ENCODE data around the gene GNPDA1. TPM values are rescaled to one million over a fixed set of nuclear protein-coding genes. Genes with fewer than 3 reads are reported as not detected.
"Not testable (repeated sequence)": the region's sequence is repeated elsewhere in the genome, so short reads cannot be mapped to it uniquely, and the experiment has no call there.

Gene GNPDA1
- total and polyA plus RNA-seq, 2 of the 8 experiments (the other 6 are each of a cell fraction or from before 2014, with no cell fraction given): 33.0 to 94.3 TPM

GRCh38 chr5:142052026-142052425 lies 39.2 kb upstream of the GNPDA1 start:
- not testable (repeated sequence) for H3K14ac ChIP-seq (ENCODE audit: insufficient read length); H3K18ac ChIP-seq (ENCODE audit: extremely low read depth, low read length); H3K56ac ChIP-seq (replicated peaks; ENCODE audit: insufficient read length, low read depth, low read length); H3K4me3 ChIP-seq (ENCODE audit: extremely low read depth in 1 of 4, insufficient read depth in 2 of 4, low read depth in 3 of 4, low read length in 4 of 4); FAIRE-seq; H2AFZ ChIP-seq (ENCODE audit: low read length); H2BK20ac ChIP-seq (ENCODE audit: low read length); DNase-seq (ENCODE audit: low read depth in 1 of 2, low spot score in 2 of 2); H2BK5ac ChIP-seq (ENCODE audit: low read depth, low read length); H2AK5ac ChIP-seq (ENCODE audit: low read depth, low read length); H2BK15ac ChIP-seq (ENCODE audit: low read length); H3K23ac ChIP-seq (ENCODE audit: insufficient read length); H4K8ac ChIP-seq (ENCODE audit: extremely low read depth, insufficient read depth, low read length); H3K9me3 ChIP-seq (ENCODE audit: insufficient read depth in 2 of 2, low read depth in 1 of 2, low read length in 1 of 2); H3K4me2 ChIP-seq (ENCODE audit: insufficient read depth in 1 of 2, low read depth in 2 of 2, low read length in 2 of 2); H4K20me1 ChIP-seq (replicated peaks in 1 of 2; ENCODE audit: control insufficient read depth in 1 of 2, insufficient read depth in 2 of 2, low read length in 2 of 2); H2BK12ac ChIP-seq (ENCODE audit: low read depth, low read length); H4K5ac ChIP-seq (ENCODE audit: insufficient read length, low read depth, low read length); H3K27ac ChIP-seq (ENCODE audit: low read depth, low read length); H3K27me3 ChIP-seq (replicated peaks in 1 of 4; ENCODE audit: control insufficient read depth in 3 of 4, extremely low read depth in 1 of 4, insufficient read depth in 3 of 4, low read length in 3 of 4); H3K79me2 ChIP-seq (ENCODE audit: control insufficient read depth in 1 of 2, insufficient read depth in 2 of 2, low read length in 2 of 2); H3K36me3 ChIP-seq (ENCODE audit: control insufficient read depth in 2 of 4, insufficient read depth in 4 of 4, low read length in 3 of 4); H3K4me1 ChIP-seq (replicated peaks in 1 of 4; ENCODE audit: control insufficient read depth in 3 of 4, insufficient read depth in 4 of 4, low read length in 3 of 4); H3K9ac ChIP-seq (replicated peaks in 1 of 4; ENCODE audit: extremely low read depth in 1 of 4, low read depth in 3 of 4, low read length in 3 of 4); H3K23me2 ChIP-seq (ENCODE audit: low read depth, low read length); H4K91ac ChIP-seq (replicated peaks; ENCODE audit: insufficient read length, low read length); H3K4ac ChIP-seq (replicated peaks; ENCODE audit: insufficient read length, low read depth, low read length); H2BK120ac ChIP-seq (replicated peaks; ENCODE audit: low read depth, low read length); H3K79me1 ChIP-seq (ENCODE audit: low read depth, low read length)
- ChIA-PET CTCF (ENCODE audit: partially characterized antibody) (interaction anchor here (0.6 to 3.5 kb wide), 4 partner anchors 15 to 836 kb away, joined by 3 to 13 read pairs (median 4); no protein-coding TSS in a partner anchor), POLR2A (ENCODE audit: partially characterized antibody) (interaction anchor here (1.0 kb wide), 1 partner anchor 40 kb away, joined by 3 read pairs; no protein-coding TSS in a partner anchor)
- WGBS, 2 experiments (ENCODE audit: extremely low coverage in 1 of 2, insufficient coverage in 1 of 2, insufficient read length in 1 of 2, insufficient replicate concordance in 2 of 2, low coverage in 1 of 2, low lambda C conversion rate in 2 of 2, missing lambda C conversion rate in 1 of 2): 96% methylated on average over 4 of the region's 4 CpGs; no CpG with 5 or more reads in 1 of the 2 experiments

Data from H1 (cell line).